CD4-positive, alpha-beta T cell treated with Interleukin-6 for 4 hours (primary cell): ENCODE measurements around the gene BUB1B.
"Not testable (repeated sequence)": the region's sequence is repeated elsewhere in the genome, so short reads cannot be mapped to it uniquely, and the experiment has no call there.

Experiments used
- DNase-seq: peaks from one replicate; pipeline ENCODE4 v3.0.0-alpha.2; 2020; ENCODE audit warnings: mixed read lengths

The BUB1B gene

DNA sequence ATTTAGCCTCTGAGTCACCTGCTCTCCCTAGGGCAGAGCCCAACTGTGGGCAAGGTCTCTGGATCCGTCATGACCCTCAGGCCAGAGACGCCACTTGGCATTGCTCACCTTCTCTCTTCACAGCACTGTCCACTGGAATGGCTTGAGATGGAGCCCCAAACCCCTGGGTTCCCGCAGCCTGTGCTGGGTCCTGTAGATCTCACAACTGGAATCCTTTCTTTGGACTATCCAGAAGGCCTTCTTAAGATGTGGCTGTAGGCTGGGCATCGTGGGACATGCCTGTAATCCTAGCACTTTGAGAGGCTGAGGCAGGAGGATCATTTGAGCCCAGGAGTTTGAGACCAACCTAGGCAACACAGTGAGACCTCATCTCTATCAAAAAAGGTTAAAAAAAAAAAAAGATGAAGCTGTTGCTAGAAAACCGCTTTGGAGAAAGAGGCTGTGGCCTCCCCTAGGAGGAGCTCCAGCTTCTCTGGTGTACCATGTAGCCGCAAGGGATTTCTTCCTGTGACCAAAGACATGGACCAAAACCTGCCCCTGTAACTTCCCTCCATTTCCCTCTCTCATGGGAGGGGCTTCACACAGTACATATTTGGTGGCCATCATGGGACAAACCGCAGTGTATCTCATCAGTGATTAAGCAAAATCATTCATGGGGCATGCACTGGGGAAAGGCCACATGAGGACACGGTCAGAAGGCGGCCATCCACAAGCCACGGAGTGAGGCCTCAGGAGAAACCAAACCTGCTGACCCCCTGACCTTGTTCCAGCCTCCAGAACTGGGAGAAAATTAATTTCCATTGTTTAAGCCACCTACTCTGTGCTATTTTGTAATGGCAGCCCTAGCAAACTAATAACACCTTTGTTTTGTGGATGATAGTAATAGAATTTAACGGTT, 23.3 kb upstream of the BUB1B start:
- no peak for DNase-seq

GRCh38 chr15:40138201-40138570, 22.7 kb upstream of the BUB1B start:
- not testable (repeated sequence) for DNase-seq

- DNase-seq = no peak
Observed at GRCh38 chr15:40142428-40142827, 18.4 kb upstream of the BUB1B start.

- no peak for DNase-seq
Observed at GRCh38 chr15:40146037-40146436, 14.8 kb upstream of the BUB1B start.

DNA sequence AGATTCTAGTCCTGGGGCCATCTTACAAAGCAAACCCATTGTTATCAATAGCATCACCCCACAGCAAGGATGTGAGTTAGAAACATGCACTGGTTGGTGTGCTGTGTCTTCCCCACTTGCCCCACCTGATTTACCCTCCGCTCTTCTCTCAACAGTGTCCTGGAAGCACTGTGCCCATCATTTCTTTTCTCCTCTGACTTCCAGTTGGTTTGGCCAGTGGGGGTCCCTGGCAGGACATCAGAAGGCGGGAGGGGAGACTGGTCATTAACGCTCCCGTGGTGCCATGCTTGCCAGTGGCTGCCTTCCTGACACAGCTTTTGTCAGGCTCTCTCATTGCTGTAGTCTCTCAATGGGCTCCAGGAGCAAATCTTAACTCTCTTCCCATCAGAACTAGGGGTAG, 11.5 kb upstream of the BUB1B start:
- no peak for DNase-seq

DNA sequence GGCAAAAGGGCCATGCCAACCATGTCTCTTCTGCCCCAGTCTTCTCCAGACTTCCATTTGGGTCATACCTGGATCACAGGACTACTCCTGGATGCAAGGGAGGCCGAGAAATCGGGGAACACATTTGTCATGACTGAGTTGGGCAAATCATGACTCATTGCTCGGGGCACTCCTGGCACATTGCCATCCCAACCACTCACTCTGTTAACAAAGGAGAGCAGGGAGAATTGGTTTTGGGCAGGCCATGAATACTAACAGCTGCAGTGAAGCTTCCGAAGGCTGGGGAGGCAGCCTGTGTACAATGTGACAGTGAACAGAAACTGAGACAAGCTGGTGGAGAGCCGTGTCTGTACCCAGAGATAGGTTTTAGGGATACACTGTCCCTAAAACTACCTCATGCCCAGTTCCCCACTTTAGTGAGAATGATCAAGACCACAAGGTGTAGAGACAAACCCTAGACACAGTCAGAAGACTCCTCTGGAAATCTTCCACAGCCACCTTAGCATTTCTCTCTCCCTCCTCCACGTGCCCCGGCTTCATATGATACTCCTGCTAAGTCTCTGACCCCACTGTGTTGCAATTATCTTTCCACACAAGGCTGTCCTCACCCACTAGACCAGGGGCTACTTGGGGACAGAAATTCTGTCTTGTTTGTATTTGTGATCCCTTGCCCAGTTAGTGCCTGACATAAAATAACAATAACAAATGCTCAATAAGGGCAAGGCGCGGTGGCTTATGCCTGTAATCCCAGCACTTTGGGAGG, 10.5 kb upstream of the BUB1B start:
- DNase-seq = peak; percentile 27

- DNase-seq = no peak
Observed at GRCh38 chr15:40151499-40151898, 9.4 kb upstream of the BUB1B start.

DNA sequence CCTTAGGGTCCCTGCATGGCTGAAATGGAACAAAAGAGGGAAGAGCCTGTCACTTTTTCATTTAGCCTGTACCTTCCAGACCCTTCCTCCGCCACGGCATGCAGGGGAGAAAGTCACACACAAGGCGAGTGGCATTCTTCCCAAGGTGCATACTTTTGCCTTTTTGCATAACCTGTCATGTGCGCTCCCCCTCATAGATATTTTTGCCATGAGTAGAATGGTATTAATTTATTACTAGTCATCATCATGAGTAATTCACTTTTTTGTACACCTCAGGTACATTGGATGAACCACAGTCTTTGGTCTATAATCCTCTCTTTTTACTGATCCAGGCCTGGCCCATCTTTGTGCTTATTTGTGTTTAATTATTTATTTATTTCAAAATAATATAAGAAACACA, 8.9 kb upstream of the BUB1B start:
- no peak for DNase-seq

DNA sequence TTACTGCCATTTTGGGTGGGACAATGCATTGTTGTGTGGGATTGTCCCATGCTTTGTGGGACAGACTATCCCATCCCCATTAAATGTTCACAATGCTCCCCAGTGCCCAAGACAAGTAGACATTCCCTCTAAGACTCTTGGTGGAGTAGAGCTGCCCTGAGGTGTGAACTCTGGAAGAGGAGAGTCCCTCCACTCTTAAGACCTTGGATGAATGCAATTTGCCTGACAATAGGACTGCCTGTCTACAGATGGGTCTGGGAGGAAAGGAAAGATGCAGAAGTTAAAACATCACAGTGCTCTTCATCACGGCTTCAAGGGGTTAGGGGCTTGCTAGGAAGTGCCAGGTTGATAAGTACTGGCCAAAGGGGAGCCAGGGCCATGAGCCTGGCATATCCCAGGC, 6.0 kb upstream of the BUB1B start:
- not testable (repeated sequence) for DNase-seq

DNA sequence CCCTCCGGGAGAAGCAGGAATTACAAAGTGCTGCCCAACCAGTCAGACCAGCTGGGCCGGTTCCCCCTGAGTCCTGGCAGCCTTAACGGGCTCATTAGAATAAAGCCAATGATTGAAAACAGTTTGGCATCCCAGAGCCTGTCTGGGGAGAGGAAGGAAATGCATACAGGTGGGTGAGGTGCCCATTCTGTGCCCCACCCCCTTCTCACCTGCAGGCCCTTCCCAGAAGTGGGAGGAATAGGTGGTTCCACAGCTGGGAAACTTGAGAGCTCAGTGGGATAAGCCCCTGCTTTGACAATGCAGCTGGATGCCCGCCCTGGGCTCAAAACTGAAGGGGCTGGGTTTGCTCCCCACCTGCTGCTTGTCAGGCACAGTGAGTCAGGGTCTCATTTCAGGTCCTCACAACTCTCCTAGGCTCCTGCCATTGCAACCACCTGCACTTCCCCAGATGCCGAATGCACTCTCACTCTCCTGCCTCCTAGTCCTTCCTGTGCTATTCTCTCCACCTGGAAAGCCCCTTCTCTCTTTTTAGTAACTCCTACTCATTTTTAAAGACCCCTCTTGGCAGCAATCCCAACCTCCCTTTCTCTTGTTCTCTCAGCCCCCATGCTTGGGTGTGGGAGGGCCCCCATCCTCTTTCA, 5.5 kb upstream of the BUB1B start:
- no peak for DNase-seq

DNA sequence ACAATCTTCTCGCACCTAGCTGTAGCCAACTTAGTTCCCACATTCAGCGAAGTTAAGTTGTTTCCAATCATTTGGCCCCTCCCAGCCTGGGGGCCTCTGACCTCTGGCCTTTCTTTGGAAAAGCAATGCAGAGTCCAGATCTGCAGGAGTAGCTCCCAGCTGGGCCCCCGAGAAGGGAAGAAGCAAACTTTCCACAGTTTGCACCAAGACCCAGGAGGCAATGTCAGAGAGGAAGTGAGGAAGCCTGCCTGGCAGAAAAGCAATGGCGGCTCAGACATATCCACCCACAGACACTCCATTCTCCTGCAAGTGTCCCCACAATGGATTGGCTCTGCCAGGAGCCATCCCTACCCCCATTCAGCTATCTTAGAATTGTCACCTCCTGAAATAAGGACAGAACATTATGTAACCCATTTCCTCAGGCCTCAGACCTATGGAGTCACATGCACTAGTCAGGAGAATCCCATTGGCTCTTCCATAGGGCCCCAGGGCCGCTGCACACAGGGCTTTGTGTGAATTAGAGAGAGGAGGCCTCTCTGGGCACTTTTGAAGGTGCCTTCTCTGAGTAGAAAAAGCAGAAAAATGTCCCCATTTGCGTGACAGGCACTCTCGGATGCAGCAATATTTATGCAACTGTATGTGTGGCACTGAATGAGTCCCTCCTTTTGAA, 3.0 kb upstream of the BUB1B start:
- no peak for DNase-seq

GRCh38 chr15:40160021-40160420, 848 bp upstream of the BUB1B start:
- DNase-seq = no peak

GRCh38 chr15:40161693-40162391, 973 bp downstream of the BUB1B start:
- DNase-seq = no peak

DNA sequence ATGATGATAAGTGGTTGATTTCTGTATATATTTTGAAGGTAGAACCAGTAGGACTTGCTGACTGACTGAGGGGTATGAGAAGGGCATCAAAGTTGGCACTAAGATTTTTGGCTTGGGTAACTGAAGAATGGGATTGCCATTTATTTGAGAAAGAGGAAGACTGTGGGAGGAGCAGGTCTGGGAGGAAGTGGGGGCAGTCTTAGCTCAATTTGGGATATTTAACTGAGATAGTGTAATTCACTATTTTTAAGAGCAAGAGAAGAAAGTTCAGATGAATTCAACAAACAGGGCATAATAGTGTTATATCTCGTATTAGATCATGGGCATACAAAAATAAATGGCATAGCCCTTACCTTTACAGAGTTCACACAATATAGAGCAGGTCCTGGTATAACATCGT, 1.7 kb downstream of the BUB1B start:
- DNase-seq = no peak

DNA sequence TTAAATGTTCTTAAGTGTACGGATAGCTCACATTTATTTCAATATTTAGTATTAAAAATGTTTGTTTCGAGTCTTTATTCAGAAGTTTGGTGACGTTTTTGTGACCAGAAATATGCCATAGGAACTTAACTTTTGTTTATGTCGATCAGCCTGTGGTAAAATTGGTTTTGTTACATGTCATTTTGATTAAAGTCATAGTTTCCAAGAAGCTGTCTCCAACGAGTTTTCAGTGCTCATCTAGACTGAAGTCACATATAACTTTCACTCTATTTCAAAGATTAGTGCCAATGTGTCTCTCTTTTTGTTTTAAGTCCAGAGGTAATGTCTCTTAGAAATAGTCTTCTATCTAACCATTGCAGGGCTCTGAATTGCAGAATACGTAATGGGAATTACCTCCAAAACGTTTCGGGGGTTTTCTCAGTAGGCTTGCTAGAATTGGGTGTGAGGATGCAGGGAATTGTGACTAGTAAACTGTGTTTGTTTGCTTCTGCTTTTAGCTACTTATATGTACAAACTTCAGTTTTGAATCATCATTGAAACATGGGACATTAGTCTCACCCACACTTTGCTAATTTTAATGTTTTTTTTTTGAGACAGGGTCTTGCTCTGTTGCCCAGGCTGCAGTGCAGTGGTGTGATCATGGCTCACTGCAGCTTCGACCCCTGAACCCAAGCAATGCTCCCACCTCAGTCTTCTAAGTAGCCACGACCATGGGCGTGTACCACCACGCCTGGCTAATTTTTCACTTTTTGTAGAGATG, 3.0 kb downstream of the BUB1B start:
- no peak for DNase-seq

- not testable (repeated sequence) for DNase-seq
Observed at GRCh38 chr15:40167374-40167773, 6.5 kb downstream of the BUB1B start.

DNA sequence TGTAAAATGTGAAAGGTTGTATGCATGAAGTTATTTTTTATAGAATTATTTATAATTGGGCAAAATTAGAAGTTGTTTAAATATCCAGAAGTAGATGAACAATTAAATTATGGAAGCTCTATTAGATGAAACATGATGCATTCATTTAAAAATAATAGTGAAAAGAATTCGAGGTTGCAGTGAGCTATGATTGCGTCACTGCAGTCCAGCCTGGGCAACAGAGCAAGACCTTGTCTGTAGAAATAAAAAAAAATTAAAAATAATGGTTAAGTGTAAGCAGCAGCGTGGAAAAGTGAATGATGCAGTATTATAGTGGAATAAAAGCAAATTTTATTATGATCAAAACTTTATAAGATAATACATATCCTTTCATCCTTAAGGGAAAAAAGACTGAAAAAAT, 14.3 kb downstream of the BUB1B start:
- DNase-seq = no peak

DNA sequence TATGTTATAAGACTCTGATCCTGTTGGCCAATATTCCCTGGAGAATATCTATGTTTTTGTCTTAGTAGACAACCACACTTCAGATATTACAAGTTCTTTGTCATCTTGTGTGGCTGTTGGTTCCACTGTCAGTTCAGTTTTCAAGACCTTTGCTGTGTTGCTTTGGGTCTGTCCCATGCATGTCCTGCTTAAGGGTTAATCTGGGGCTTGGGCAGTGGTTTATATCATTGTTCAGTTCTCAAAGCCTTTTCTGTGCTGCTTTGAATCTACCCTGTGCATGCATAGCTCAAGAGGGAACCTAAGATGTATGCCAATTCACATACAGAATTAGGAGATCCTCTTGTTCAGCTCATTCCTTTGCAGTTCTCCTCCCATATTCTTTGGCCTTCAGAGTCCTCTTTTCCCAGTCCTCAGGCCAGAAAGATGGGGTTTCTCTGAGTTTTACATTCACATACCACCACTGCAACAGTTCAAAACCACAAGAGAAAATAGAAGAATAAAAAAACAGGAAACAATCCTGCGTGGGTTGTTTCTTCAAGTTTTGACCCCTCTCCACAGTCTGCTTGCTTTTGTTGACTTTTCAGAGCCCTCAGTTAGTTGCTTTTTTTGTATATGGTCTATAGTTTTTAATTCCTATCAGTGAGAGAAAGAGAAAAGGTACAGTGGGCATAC, 21.6 kb downstream of the BUB1B start:
- no peak for DNase-seq

DNA sequence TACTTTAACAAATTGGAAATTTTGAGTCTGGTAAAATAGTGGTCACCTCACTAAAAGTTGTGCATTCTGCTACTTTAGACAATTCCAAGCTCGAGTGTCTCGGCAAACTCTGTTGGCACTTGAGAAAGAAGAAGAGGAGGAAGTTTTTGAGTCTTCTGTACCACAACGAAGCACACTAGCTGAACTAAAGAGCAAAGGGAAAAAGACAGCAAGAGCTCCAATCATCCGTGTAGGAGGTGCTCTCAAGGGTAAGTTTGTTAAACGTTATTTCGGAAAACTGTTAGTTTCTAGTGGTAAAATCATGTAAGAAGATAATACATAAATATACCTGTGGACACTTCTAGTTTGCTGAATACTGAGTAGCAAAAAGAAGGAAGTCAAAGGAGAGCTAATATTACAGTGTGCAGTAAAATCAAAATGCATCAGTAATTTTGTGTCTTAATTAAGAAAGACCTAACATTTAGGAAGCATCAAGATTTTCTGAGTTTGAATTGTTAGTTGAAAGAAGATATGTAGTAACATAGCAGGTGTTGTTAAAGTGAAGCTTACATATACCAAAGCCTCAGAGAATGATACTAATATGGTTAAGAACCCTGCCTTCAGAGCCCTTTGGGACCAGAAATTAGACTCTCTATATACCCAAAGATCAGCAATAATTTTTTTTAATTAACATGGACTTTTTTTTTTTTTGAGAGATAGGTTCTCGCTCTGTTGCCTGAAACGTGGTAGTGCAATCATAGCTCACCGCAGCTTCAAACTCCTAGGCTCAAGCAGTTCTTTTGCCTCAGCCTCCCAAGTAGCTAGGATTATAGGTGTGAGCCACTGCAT, 23.0 kb downstream of the BUB1B start:
- DNase-seq = no peak

GRCh38 chr15:40190591-40190990, 29.7 kb downstream of the BUB1B start:
- DNase-seq = no peak
